GM18951 (cell line): ENCODE results near the gene SLC7A9.
"Not testable (repeated sequence)": the region's sequence is repeated elsewhere in the genome, so short reads cannot be mapped to it uniquely, and the experiment has no call there.

Experiments
- POLR2A ChIP-seq: IDR thresholded peaks from 4 replicates; pipeline ENCODE4 v1.6.1; 2011; ENCODE audit warnings: mild to moderate bottlenecking; ENCODE audit not compliant: insufficient read length, insufficient read depth; ENCODE audit errors: extremely low read depth
- in situ Hi-C: fragments of 300-500 bp; cut with MboI; formaldehyde crosslinking; loops from one replicate; pipeline ENCODE4 v1.12.0; 2022; ENCODE audit warnings: low sequenced_read_pairs, mixed read lengths, inconsistent platforms; ENCODE audit not compliant: unreplicated experiment

SLC7A9 gene

DNA sequence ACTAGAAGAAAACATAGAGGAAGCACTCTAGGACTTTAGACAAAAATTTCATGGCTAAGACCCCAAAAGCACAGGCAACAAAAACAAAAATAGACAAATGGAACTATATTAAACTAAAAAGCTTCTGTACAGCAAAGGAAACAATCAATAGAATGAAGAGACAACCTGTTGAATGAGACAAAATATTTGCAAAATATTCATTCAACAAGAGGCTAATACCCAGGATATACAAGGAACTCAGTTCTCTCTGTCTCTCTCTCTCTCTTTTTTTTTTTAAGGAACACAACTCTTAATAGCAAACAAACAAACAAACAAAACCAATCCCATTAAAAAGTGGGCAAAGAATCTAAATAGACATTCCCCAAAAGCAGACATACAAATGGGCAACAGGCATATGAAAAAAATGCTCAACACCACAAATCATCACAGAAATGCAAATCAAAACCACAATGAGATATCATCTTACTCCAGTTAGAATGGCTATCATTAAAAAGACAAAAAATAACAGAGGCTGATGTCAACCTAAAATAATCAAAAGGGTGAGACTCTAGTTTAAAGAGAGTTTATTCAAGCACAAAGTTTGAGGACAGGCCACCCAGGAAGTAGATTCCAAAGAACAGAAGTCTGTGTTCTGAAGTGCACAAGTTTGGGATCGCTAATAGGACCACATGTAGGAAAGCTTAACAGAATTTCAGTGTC is 27.1 kb upstream of the SLC7A9 start:
- TF ChIP-seq POLR2A: no peak
- in situ Hi-C loops: no loop called here

DNA sequence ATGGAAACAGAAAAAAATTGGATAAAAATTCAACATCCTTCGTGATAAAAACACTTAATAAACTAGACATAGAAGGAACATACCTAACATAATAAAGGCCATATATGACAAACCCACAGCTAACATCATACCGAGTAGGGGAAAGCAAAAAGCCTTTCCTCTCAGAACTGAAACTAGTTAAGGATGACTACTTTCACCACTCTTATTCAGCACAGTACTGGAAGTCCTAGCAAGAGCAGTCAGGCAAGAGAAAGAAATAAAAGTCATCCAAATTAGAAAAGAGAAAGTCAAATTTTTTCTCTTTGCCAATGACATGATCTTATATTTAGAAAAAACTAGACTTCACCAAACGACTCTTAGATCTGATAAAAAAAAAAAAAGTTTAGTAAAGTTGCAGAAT is 25.8 kb upstream of the SLC7A9 start:
- TF ChIP-seq POLR2A: no peak
- in situ Hi-C loops: no loop called here

DNA sequence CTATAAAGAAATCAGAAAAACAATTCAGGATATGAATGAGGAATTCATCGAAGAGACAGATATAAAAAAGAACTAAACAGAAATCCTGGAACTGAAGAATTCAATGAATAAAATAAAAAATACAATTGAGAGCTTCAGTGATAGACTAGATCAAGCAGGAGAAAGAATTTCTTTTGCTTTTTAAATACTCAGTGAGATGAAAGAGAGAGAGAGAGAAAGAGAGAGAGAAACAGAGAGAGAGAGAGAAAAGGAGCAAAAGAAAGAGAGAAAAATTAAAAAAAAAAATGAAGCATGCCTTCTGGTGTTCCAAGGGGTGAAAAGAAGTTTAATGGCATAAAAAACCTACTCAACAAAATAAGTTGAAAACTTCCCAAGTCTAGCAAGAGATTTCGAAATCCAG is 22.0 kb upstream of the SLC7A9 start:
- TF ChIP-seq POLR2A: no peak
- in situ Hi-C loops: no loop called here

DNA sequence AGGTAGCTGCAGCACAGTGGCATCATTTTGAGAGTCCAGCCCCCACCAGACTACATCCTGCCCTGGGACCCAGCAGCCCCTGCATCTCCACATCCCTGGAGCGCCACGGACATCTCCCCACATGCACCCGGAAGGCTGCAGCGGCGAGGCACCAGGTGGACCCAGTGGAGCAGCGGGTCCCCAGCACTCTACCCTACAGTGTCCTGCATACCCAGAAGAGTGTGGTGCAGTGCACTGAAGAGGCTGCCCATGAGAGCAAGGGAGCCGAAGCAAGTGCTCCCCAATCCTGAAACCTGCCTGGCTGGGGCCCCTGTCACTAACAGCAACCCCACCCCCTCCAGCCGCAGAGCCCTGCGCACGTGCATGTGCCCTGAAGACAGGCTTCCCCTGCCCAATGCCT is 21.3 kb upstream of the SLC7A9 start:
- TF ChIP-seq POLR2A: no peak
- in situ Hi-C loops: no loop called here

DNA sequence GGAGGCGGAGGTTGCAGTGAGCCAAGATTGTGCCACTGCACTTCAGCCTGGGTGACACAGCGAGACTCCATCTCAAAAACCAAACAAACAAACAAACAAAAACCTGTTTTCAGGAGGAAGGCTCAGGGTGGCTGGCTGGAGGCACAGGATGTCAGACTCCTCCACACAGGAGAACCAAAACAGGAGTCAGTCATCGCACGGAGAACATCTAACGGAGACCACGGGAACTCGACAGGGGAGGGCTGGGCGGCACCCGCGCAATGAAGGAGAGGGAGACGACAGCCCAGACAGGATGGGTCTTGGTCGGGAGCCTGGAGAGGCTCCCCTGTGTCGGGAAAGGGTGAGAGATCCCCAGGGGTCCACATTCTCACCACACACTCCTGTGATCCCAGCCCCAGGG is 20.8 kb upstream of the SLC7A9 start:
- in situ Hi-C loops: no loop called here
- TF ChIP-seq POLR2A: no peak

DNA sequence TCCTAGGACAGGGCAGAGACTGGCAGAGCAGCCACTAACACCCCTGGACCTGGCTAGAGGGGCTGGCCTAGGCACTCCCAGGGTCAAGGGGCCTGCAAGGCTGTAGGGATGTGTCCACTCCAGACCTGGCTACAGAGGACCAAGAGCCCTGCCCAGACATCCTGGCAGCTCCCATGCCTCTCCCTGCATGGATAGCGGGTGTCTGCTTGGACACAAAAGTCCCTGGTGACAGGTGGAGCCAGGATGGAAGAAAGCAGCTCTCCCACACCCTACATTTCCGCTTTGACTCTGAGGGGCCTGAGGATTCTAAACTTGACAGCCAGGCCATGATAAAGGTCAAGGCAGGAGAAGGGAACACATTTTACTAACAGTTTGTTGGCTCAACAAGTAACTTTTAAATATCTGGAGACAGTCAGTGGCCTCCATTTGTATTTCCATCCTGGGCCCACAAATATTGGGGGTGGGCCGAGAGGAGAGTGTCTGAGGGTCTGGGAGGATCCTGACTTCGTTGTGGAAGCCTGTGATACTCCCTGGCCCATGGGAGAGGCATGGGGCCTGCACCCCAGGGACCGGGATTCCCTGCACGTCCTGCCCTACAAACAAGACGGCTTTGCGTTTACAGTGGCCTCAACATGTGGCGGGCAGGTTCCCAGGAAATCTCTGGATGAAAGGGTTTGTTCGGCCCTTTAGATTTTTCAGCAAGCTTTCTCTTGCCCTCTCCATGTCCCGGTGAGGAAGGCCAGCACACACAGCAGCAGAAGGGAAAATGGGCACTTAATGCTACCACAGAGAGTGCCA is 19.8 kb upstream of the SLC7A9 start:
- in situ Hi-C loops: no loop called here
- no peak for TF ChIP-seq POLR2A

DNA sequence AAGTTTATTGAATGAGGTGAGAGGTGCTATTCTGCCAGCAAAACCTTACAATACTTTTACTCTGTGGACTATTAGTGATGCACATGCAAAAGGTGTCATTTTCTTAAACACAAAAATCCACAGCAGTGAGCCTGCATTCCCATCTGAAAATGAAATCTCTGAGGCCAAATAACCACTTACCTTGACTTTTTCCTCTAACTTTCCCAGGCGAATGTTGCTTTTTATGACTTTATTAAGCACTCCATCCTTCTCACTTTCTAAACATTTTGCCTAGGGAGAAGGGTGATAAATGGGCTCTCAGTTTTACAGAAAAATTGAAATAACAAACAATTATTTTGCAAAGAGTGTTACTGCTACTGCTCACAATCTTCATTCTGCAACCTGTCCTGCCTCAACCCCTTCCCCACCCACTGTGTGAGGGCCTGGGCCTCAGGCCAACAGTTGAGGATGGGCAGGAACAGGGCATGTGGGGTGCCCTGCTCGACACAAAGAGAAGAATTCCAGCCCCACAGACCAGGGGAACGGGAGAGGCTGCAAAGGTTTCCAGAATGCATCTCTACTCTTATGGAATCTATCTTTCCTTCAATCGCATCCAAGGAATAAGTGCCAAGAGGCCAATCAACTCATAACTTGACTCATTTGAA is 18.1 kb upstream of the SLC7A9 start:
- TF ChIP-seq POLR2A: no peak
- in situ Hi-C loops: no loop called here

DNA sequence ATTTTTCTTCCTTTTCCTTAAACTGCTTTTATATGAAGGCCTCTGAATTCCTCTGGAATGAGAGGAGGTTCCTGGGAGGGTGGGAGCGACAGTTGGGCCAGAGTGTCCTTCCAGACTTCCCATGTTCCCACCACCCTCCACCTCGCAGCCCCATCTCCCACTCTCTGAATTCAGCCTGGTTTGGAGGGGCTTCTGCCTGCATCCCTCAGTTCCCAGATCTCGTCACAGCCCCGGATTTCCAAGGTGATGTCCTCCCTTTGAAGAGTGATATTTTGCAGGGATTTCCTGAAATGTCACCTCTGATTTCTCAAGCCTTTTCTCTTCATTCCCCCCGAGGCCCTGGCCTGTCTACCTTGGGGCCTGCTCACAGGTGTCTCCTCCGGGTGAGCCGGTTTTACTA is 16.7 kb upstream of the SLC7A9 start:
- in situ Hi-C loops: no loop called here
- TF ChIP-seq POLR2A: no peak

DNA sequence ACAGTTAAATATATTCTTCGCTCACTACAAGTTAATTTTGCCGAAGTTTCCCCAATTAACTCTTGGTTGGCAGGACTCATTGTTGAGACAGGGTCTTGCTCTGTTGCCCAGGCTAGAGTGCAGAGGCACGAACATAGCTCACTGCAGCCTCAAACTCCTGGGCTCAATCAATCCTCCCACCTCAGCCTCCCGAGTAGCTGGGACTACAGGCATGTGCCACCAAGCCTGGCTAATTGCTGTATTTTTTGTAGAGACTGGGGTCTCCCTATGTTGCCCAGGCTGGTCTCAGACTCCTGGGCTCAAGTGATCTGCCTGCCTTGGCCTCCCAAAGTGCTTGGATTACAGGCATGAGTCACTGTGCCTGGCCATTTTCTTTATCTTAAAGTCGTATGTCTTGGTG is 15.7 kb upstream of the SLC7A9 start:
- in situ Hi-C loops: not testable (repeated sequence)

DNA sequence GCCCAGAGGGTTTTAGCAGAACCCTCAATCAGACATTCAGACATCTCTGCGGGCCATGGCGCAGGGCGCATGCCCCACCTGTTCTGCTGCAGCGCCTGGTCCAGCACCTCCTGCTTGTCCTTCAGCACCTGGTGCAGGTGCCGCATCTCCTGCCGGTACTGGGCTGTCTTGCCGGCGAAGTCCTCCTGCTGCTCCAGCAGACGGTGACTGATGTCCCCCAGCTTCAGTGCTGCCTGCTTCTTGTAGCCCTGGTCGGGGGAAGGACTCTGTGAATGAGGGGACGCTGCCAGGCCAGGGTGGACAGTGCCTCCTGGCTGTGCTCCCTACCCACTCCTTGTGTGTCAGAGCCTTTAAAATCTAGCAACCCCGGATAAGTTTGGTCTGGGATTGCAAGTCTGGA is 12.2 kb upstream of the SLC7A9 start:
- in situ Hi-C loops: no loop called here
- no peak for TF ChIP-seq POLR2A

DNA sequence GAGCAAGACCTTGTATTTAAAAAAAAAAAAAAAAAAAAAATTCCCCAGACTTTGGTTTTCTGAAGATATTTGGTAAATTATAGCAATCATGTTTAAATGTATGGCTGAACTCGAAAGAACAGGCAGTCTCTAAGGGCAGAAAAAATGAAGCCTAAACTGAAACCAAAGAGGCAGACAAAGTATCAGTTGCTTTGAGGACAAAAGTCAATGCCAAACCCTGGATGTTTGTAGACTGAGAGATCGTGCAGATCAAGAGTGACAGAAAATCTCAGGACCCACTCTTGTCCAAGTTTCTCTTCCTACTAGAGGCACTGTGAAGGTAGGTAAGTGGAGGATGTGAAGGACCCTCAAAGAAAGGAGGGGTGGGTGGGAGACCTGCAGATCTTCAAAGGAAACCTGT is 11.1 kb upstream of the SLC7A9 start:
- TF ChIP-seq POLR2A: no peak
- in situ Hi-C loops: no loop called here

DNA sequence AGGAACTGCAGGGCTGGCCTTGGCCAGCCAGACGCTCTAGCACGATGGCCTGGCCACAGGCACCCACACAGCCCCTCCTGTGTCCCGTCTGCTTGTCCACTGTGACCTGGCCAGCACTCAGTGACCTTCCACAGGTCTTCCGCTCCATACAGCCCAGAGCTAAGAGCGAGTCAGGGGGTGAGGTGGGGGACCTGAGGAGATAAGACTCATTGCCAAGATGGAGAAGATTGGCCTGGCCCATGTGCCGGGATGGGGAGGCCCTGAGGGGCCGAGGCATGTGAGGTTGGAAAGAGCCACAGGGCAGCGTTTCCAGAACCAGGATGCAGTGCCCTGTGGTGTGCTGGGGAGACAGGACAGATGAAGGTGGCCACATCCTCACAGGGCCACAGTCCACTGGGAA is 10.2 kb upstream of the SLC7A9 start:
- in situ Hi-C loops: no loop called here
- TF ChIP-seq POLR2A: no peak

DNA sequence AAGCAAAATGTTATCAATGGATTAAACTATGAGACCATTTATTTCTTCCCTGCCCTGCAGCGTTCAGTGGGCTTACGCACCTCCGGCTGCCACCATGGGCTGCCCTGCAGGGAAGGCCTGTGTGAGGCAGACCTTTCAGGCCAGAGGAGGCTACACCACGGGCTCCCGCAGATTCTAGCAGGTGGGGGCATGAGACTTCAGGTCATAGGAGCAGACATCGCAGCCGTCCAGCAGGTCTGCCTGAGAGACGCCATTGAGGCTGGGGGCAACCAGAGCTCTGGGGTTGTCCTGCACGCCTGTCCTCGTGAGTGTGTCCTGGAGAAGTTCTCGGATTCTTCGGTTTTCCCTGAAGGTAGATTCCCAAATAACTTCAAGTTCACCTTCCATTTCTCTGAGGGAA is 9.4 kb upstream of the SLC7A9 start:
- no peak for TF ChIP-seq POLR2A
- in situ Hi-C loops: no loop called here
